ENCODE results near the gene KLK10. TPM values are rescaled to one million over a fixed set of nuclear protein-coding genes. Genes with fewer than 3 reads are reported as not detected.

KLK10 gene
- total RNA-seq, 1 experiment from 2014 or later, result 33.6 TPM

- Histone ChIP-seq H3K27ac (ENCODE audit: low read depth, low read length) (peak overlapping the region; percentile 77), H3K36me3 (ENCODE audit: control insufficient read depth in 1 of 2, insufficient read depth in 2 of 2, low read length in 2 of 2) (peaks cover 0 to 6% of the 10 kb centered on the region in 2 experiments; a peak in 1 of 4 replicates), H3K79me2 (ENCODE audit: insufficient read depth, low read length) (peaks cover 11% of the 10 kb centered on the region; the same call in 1 of the 2 replicates), H3K4me2 (ENCODE audit: low read length) (peak overlapping the region; percentile 100), H3K9me2 (ENCODE audit: insufficient read depth) (no peaks in the 10 kb centered on the region), H3K4me3 (replicated peaks in 1 of 2; ENCODE audit: low read depth in 1 of 2, low read length in 2 of 2) (peak overlapping the region; percentile 78 to 88), H4K20me1 (ENCODE audit: insufficient read depth) (no peaks in the 10 kb centered on the region), H3K9me3 (ENCODE audit: control insufficient read depth in 1 of 2, insufficient read depth in 1 of 2, low read depth in 1 of 2, low read length in 2 of 2) (no peaks in the 10 kb centered on the region), H3K4me1 (ENCODE audit: control insufficient read depth in 1 of 2, insufficient read depth in 2 of 2, low read length in 2 of 2) (peaks cover 16 to 36% of the 10 kb centered on the region in 2 experiments), H2AFZ (ENCODE audit: low read depth, low read length, poor library complexity, severe bottlenecking) (no peak overlapping the region), H3K9ac (ENCODE audit: low read length) (peak overlapping the region; percentile 91), H3K27me3 (ENCODE audit: insufficient read depth, low read length) (no peaks in the 10 kb centered on the region)
- BruUV-seq (replicated peaks), result TSS peak; percentile 66
- TF ChIP-seq ZFX (IDR thresholded peaks at IDR 0.05) (no peak), POLR2A (IDR thresholded peaks at IDR 0.05; ENCODE audit: borderline replicate concordance, extremely low read depth, insufficient read depth, insufficient read length) (no peak), TCF7L2 (IDR thresholded peaks at IDR 0.05; ENCODE audit: borderline replicate concordance, extremely low read depth, insufficient read depth, insufficient read length) (no peak), SP1 (IDR thresholded peaks at IDR 0.05; ENCODE audit: low read depth) (no peak), SRF (IDR thresholded peaks at IDR 0.05; ENCODE audit: low read depth) (no peak), FOSL1 (IDR thresholded peaks at IDR 0.05; ENCODE audit: low read depth) (no peak), CBX3 (IDR thresholded peaks at IDR 0.05; ENCODE audit: low read depth) (no peak), POLR2AphosphoS5 (IDR thresholded peaks at IDR 0.05; ENCODE audit: low read depth, low read length) (no peak), CTCF (IDR thresholded peaks at IDR 0.05 in 2 of 3, conservative IDR thresholded peaks at IDR 0.05 in 1 of 3; ENCODE audit: borderline replicate concordance in 1 of 3, insufficient read depth in 1 of 3, low read depth in 2 of 3, low read length in 2 of 3) (no peak), SIN3A (IDR thresholded peaks at IDR 0.05; ENCODE audit: low read depth) (no peak), CEBPB (IDR thresholded peaks at IDR 0.05; ENCODE audit: low read depth) (no peak), JUND (IDR thresholded peaks at IDR 0.05) (no peak), EZH2phosphoT487 (IDR thresholded peaks at IDR 0.05; ENCODE audit: borderline replicate concordance) (no peak), MAX (IDR thresholded peaks at IDR 0.05) (no peak), YY1 (IDR thresholded peaks at IDR 0.05; ENCODE audit: extremely low read depth, insufficient replicate concordance, low read depth, low read length) (no peak), ELF1 (IDR thresholded peaks at IDR 0.05; ENCODE audit: borderline replicate concordance, low read depth) (no peak), RAD21 (IDR thresholded peaks at IDR 0.05; ENCODE audit: low read depth) (no peak), REST (IDR thresholded peaks at IDR 0.05; ENCODE audit: low read depth) (no peak), ATF3 (IDR thresholded peaks at IDR 0.05) (no peak), ZBTB33 (IDR thresholded peaks at IDR 0.05; ENCODE audit: extremely low read depth, insufficient replicate concordance, low read length) (no peak)
- DNase-seq (ENCODE audit: low read depth, low spot score) (no peak), ATAC-seq (peak; percentile 25)
- RAD21 ChIA-PET (ENCODE audit: low non-redundant PET in 1 of 2, low total read pairs in 2 of 2, uncharacterized antibody in 2 of 2, unreplicated experiment in 2 of 2), result interaction anchor here in 1 of 2 experiments (1.1 to 2.1 kb wide), 2 partner anchors 15 to 66 kb away, joined by 4 to 14 read pairs; no protein-coding TSS in a partner anchor
- POLR2A ChIA-PET, result interaction anchor here (0.7 to 2.6 kb wide), 8 partner anchors 9 to 68 kb away, joined by 3 to 49 read pairs (median 4); partner anchors contain the start of genes KLK10 and KLK6
- intact Hi-C loops (cut with micrococcal nuclease), result loop anchor here (5.0 kb wide), 1 partner anchor 35 kb away; the partner anchor contains the start of gene KLK6
- CTCF ChIA-PET, result interaction anchor here (0.7 to 3.4 kb wide), 9 partner anchors 16 to 332 kb away, joined by 3 to 71 read pairs (median 4); partner anchors contain the start of gene KLK10
These were observed 17.4 kb downstream of the KLK10 start for GRCh38 chr19:51002089-51002532.
